Mesothelial cell of epicardium (in vitro differentiated cells): ENCODE data around the gene EHMT1. TPM values are rescaled to one million over a fixed set of nuclear protein-coding genes. Genes with fewer than 3 reads are reported as not detected.

Experiments used
- DNase-seq, 2 experiments: peaks; one replicate each; pipeline ENCODE4 v3.0.0; 2021; ENCODE audit warnings: low spot score in 2 of 2; ENCODE audit not compliant: unreplicated experiment in 2 of 2
- H3K27ac Mint-ChIP-seq: 2 replicates; pipeline ENCODE4 v1.8.0; 2021; ENCODE audit warnings: mixed read lengths
- H3K27me3 Mint-ChIP-seq: 2 replicates; pipeline ENCODE4 v1.8.0; 2021; ENCODE audit warnings: low read depth, mixed read lengths
- H3K36me3 Mint-ChIP-seq: 2 replicates; pipeline ENCODE4 v1.8.0; 2021; ENCODE audit warnings: mixed read lengths
- H3K4me1 Mint-ChIP-seq: 2 replicates; pipeline ENCODE4 v1.8.0; 2021; ENCODE audit warnings: mixed read lengths
- H3K4me3 Mint-ChIP-seq: 2 replicates; pipeline ENCODE4 v1.8.0; 2021; ENCODE audit warnings: mild to moderate bottlenecking, moderate library complexity, mixed read lengths
- H3K9me3 Mint-ChIP-seq: 2 replicates; pipeline ENCODE4 v1.8.0; 2021; ENCODE audit warnings: mixed read lengths
- total RNA-seq: library from RNA; stranded (reverse); gene quantifications from 3 replicates; pipeline ENCODE4 v1.2.1, GENCODE V29; 2021
- TF ChIP-seq, protein P1 (sequence below): fragments of 200-600 bp; sonication (generic); IDR thresholded peaks from one replicate; pipeline ENCODE4 v1.5.0; 2021; ENCODE audit warnings: antibody characterized with exemption; ENCODE audit not compliant: unreplicated experiment

The EHMT1 gene
- total RNA-seq, 1 donor from 2014 or later: 147 TPM

DNA sequence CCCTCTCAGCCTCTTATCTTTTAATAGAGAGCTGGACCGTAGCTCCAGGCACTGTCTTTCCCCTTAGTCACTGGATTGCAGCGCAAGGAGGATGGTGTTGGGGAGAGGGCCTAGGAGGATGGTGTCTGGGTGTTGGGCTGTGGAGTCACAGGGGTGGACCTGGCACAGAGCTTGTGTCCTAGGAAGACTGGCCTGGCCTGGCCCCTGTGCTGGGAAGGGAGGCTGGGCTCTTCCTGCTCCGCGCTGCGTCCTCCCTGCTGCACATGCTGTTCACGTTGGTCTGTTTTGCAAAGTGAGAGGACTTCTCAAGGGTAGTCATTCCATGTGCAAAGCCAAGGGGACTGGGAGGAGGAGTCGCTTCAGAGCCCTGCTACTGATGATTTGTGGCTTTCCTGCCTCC, 123.9 kb downstream of the EHMT1 start:
- no peak overlapping the region for H3K4me3 Mint-ChIP-seq
- no peaks in the 10 kb centered on the region for H3K9me3 Mint-ChIP-seq
- H3K36me3 Mint-ChIP-seq: peaks cover 41% of the 10 kb centered on the region
- H3K27me3 Mint-ChIP-seq: no peaks in the 10 kb centered on the region
- TF ChIP-seq, protein P1, sequence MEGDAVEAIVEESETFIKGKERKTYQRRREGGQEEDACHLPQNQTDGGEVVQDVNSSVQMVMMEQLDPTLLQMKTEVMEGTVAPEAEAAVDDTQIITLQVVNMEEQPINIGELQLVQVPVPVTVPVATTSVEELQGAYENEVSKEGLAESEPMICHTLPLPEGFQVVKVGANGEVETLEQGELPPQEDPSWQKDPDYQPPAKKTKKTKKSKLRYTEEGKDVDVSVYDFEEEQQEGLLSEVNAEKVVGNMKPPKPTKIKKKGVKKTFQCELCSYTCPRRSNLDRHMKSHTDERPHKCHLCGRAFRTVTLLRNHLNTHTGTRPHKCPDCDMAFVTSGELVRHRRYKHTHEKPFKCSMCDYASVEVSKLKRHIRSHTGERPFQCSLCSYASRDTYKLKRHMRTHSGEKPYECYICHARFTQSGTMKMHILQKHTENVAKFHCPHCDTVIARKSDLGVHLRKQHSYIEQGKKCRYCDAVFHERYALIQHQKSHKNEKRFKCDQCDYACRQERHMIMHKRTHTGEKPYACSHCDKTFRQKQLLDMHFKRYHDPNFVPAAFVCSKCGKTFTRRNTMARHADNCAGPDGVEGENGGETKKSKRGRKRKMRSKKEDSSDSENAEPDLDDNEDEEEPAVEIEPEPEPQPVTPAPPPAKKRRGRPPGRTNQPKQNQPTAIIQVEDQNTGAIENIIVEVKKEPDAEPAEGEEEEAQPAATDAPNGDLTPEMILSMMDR: no peak
- H3K27ac Mint-ChIP-seq: no peak overlapping the region
- no peak for DNase-seq
- H3K4me1 Mint-ChIP-seq: peaks cover 12% of the 10 kb centered on the region

GRCh38 chr9:137743695-137744094, 124.9 kb downstream of the EHMT1 start:
- no peaks in the 10 kb centered on the region for H3K9me3 Mint-ChIP-seq
- no peak overlapping the region for H3K27ac Mint-ChIP-seq
- no peak for DNase-seq
- peaks cover 12% of the 10 kb centered on the region for H3K4me1 Mint-ChIP-seq
- no peaks in the 10 kb centered on the region for H3K27me3 Mint-ChIP-seq
- H3K36me3 Mint-ChIP-seq: peaks cover 34% of the 10 kb centered on the region
- TF ChIP-seq, protein P1: no peak
- H3K4me3 Mint-ChIP-seq: no peak overlapping the region

DNA sequence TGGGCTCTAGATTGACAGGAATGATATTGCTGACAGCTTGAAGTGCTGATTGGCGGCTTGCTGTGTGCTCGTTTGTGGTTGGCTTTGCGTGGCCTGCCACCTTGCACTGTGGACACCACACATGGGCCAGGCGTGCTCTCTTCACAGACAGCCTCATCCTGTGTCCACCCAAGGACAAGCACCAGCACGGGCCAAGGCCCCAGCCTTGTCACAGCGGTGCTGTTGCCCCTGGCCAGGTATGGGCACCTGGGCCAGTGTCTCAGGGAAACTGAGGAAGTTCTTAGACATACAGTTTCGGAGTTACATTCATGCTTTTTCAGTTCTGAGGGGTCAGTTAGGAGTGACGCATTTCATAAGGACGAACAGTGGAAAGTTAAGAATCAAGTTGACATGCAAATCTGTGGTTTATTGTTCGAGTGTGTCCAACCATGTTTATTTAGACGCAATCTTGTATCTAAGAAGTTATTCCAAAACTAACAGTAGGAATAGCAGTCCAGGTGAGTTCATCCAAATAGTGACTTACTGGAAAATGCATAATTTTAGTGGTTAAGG, 125.9 kb downstream of the EHMT1 start:
- TF ChIP-seq, protein P1: no peak
- Mint-ChIP-seq H3K36me3 (peaks cover 33% of the 10 kb centered on the region), H3K27me3 (no peaks in the 10 kb centered on the region), H3K4me3 (no peak overlapping the region), H3K9me3 (no peaks in the 10 kb centered on the region), H3K4me1 (peaks cover 11% of the 10 kb centered on the region), H3K27ac (no peak overlapping the region)
- DNase-seq: no peak

GRCh38 chr9:137745541-137745991, 126.8 kb downstream of the EHMT1 start:
- H3K27ac Mint-ChIP-seq: no peak overlapping the region
- H3K4me1 Mint-ChIP-seq: peaks cover 2% of the 10 kb centered on the region
- no peak overlapping the region for H3K4me3 Mint-ChIP-seq
- H3K36me3 Mint-ChIP-seq: peaks cover 32% of the 10 kb centered on the region
- H3K27me3 Mint-ChIP-seq: no peaks in the 10 kb centered on the region
- TF ChIP-seq, protein P1: no peak
- no peak for DNase-seq
- H3K9me3 Mint-ChIP-seq: no peaks in the 10 kb centered on the region

DNA sequence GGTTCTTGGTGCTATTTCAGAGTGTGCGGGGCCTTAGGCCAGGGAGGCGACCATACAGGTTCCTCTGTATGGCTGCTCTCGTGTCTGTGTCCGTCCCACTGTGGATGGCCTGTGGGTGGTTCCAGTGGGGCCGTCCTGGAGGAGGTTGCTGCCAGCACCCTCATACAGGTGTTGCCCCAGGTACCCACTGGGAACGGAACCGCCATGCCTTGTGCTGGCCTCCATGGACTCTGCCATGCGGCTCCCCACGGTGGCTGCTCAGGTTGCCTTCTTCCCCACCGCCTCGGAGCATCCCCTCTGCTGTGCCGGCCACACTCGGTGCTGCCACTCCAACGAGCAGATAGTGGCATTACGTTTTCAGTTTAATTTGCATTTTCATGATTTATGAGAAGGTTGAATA, 129.5 kb downstream of the EHMT1 start:
- no peak overlapping the region for H3K4me3 Mint-ChIP-seq
- TF ChIP-seq, protein P1: no peak
- peaks cover 44% of the 10 kb centered on the region for H3K36me3 Mint-ChIP-seq
- no peak overlapping the region for H3K27ac Mint-ChIP-seq
- no peak for DNase-seq
- H3K27me3 Mint-ChIP-seq: no peaks in the 10 kb centered on the region
- no peaks in the 10 kb centered on the region for H3K4me1 Mint-ChIP-seq
- H3K9me3 Mint-ChIP-seq: no peaks in the 10 kb centered on the region

GRCh38 chr9:137748741-137749140, 129.9 kb downstream of the EHMT1 start:
- Mint-ChIP-seq H3K27ac (no peak overlapping the region), H3K4me3 (no peak overlapping the region), H3K9me3 (no peaks in the 10 kb centered on the region), H3K4me1 (no peaks in the 10 kb centered on the region), H3K27me3 (no peaks in the 10 kb centered on the region), H3K36me3 (peaks cover 46% of the 10 kb centered on the region)
- DNase-seq: no peak
- TF ChIP-seq, protein P1: no peak
